SK-N-SH treated with all-trans-retinoic acid at 6 μM for 48 hours (cell line): ENCODE data around the gene SNX27.

Experiments
- ATAC-seq: fragments of 200-7000 bp; cut with Tn5 transposase; 3 replicates; pipeline ENCODE4 v1.9.1; 2020; ENCODE audit warnings: mild to moderate bottlenecking, moderate library complexity
- BACH2 ChIP-seq: fragments of 250-450 bp; sonication (Bioruptor Pico); IDR thresholded peaks from 2 replicates; pipeline ENCODE4 v1.9.0; 2021; ENCODE audit warnings: mild to moderate bottlenecking, borderline replicate concordance
- CREB5 ChIP-seq: fragments of 250-450 bp; sonication (Bioruptor Pico); IDR thresholded peaks from 2 replicates; pipeline ENCODE4 v1.5.1; 2020; ENCODE audit warnings: low read depth, mild to moderate bottlenecking, moderate library complexity
- CSDC2 ChIP-seq: fragments of 250-450 bp; sonication (Bioruptor Pico); IDR thresholded peaks from 2 replicates; pipeline ENCODE4 v1.5.0; 2020; ENCODE audit warnings: mild to moderate bottlenecking, moderate library complexity
- CSRNP3 ChIP-seq: fragments of 250-450 bp; sonication (Bioruptor Pico); IDR thresholded peaks from 2 replicates; pipeline ENCODE4 v1.5.1; 2021; ENCODE audit warnings: mild to moderate bottlenecking, moderate library complexity
- ESRRG ChIP-seq: fragments of 250-450 bp; sonication (Bioruptor Pico); IDR thresholded peaks from 2 replicates; pipeline ENCODE4 v1.6.1; 2021; ENCODE audit warnings: mild to moderate bottlenecking
- GLIS3 ChIP-seq: fragments of 250-450 bp; sonication (Bioruptor Pico); IDR thresholded peaks from 2 replicates; pipeline ENCODE4 v1.5.0; 2020; ENCODE audit warnings: mild to moderate bottlenecking, moderate library complexity
- ISL1 ChIP-seq: fragments of 250-450 bp; sonication (Bioruptor Pico); IDR thresholded peaks from 2 replicates; pipeline ENCODE4 v2.1.2; 2022; ENCODE audit warnings: mild to moderate bottlenecking, moderate library complexity
- PATZ1 ChIP-seq: fragments of 250-450 bp; sonication (Bioruptor Pico); IDR thresholded peaks from 2 replicates; pipeline ENCODE4 v1.8.0; 2020; ENCODE audit warnings: mild to moderate bottlenecking, moderate library complexity, borderline replicate concordance
- POU6F1 ChIP-seq: fragments of 250-450 bp; sonication (Bioruptor Pico); IDR thresholded peaks from 2 replicates; pipeline ENCODE4 v1.8.0; 2021; ENCODE audit warnings: low read depth, mild to moderate bottlenecking, moderate library complexity, borderline replicate concordance
- TOX ChIP-seq: fragments of 250-450 bp; sonication (Bioruptor Pico); IDR thresholded peaks from 2 replicates; pipeline ENCODE4 v1.8.0; 2021; ENCODE audit warnings: mild to moderate bottlenecking, moderate library complexity, borderline replicate concordance
- TSHZ2 ChIP-seq: fragments of 250-450 bp; sonication (Bioruptor Pico); IDR thresholded peaks from 2 replicates; pipeline ENCODE4 v1.5.0; 2020; ENCODE audit warnings: mild to moderate bottlenecking, moderate library complexity
- ZC3H10 ChIP-seq: fragments of 250-450 bp; sonication (Bioruptor Pico); IDR thresholded peaks from 2 replicates; pipeline ENCODE4 v1.5.1; 2021; ENCODE audit warnings: mild to moderate bottlenecking, moderate library complexity
- ZFP30 ChIP-seq: fragments of 450-650 bp; formaldehyde crosslinking; IDR thresholded peaks from 2 replicates; pipeline ENCODE4 v1.5.0; 2022; ENCODE audit warnings: mild to moderate bottlenecking, moderate library complexity
- ZNF565 ChIP-seq: fragments of 450-650 bp; formaldehyde crosslinking; conservative IDR thresholded peaks from 2 replicates; pipeline ENCODE4 v1.5.0; 2020; ENCODE audit warnings: low read depth, mild to moderate bottlenecking, moderate library complexity
- ZNF8 ChIP-seq: fragments of 450-650 bp; formaldehyde crosslinking; IDR thresholded peaks from 2 replicates; pipeline ENCODE4 v1.5.0; 2020; ENCODE audit warnings: mild to moderate bottlenecking, moderate library complexity

SNX27 gene

GRCh38 chr1:151581451-151581850 lies 30.4 kb upstream of the SNX27 start:
- ATAC-seq, result no peak
- TF ChIP-seq ZFP30 (CRISPR knock-in tag) (no peak), POU6F1 (CRISPR knock-in tag) (no peak), CREB5 (CRISPR knock-in tag) (no peak), PATZ1 (CRISPR knock-in tag) (no peak)

GRCh38 chr1:151581921-151582320 lies 29.9 kb upstream of the SNX27 start:
- no peak for ATAC-seq
- TF ChIP-seq ISL1 (CRISPR knock-in tag), result no peak

- ATAC-seq, result no peak
- TF ChIP-seq CSRNP3 (CRISPR knock-in tag), result no peak
- no peak for TF ChIP-seq BACH2 (CRISPR knock-in tag)
- no peak for TF ChIP-seq ZC3H10
- no peak for TF ChIP-seq GLIS3
- no peak for TF ChIP-seq ZNF565 (CRISPR knock-in tag)
- TF ChIP-seq ISL1 (CRISPR knock-in tag), result no peak
- TF ChIP-seq ESRRG (CRISPR knock-in tag), result no peak
- TF ChIP-seq TSHZ2 (CRISPR knock-in tag), result no peak
- no peak for TF ChIP-seq TOX (CRISPR knock-in tag)
- no peak for TF ChIP-seq CREB5 (CRISPR knock-in tag)
- TF ChIP-seq PATZ1 (CRISPR knock-in tag), result no peak
- TF ChIP-seq ZNF8 (CRISPR knock-in tag), result no peak
Observed at GRCh38 chr1:151583796-151584195, 28.1 kb upstream of the SNX27 start.

GRCh38 chr1:151584278-151584677 lies 27.6 kb upstream of the SNX27 start:
- TF ChIP-seq CSRNP3 (CRISPR knock-in tag) (no peak), CSDC2 (CRISPR knock-in tag) (no peak)
- no peak for ATAC-seq
